COR-L47 (cell line): ENCODE measurements around the gene SLC7A11.

Experiments used
- DNase-seq: peaks from one replicate; lab custom pipeline; 2025; lab: John Stamatoyannopoulos, UW

SLC7A11 gene

DNA sequence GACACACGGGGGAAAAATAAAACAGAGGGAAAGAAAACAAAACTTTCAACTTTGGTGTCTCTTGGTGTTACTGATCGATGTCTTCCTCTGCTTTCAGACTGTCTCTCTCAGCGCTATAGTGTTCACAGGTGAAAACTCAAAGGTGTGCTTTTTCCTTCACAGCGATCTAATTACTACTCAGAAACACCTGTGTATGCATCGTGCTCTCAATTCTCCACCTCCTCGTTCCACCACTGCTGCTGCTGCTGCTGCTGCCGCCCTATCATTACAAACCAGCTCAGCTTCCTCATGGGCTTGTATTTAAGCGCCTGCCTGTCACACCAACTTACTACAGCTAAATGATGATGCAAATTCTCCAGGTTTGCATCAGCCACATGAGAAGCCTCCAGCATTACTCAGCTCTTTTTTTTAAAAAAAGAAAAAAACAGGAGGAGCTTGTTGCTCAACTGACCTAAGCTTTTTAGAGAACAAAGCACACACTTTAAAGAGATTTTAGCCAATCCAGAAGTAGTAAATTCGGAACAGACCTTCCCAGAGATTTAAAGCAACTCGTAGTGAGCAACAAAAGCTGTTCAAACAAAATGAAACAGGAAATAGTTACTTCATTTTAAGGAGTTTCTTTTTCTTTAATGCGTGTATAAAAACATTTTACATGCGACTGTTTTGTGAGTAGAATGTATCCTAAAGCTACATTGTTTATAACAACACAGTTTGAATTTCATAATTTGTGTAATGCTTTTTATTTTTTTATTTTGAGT lies at the start of gene SLC7A11:
Gene SLC7A11, minus strand, starts transcription at position 274 of the 758 bp plus-strand sequence. CDS start 280 bp downstream, outside the sequence.
- DNase-seq = peak; percentile 89

DNA sequence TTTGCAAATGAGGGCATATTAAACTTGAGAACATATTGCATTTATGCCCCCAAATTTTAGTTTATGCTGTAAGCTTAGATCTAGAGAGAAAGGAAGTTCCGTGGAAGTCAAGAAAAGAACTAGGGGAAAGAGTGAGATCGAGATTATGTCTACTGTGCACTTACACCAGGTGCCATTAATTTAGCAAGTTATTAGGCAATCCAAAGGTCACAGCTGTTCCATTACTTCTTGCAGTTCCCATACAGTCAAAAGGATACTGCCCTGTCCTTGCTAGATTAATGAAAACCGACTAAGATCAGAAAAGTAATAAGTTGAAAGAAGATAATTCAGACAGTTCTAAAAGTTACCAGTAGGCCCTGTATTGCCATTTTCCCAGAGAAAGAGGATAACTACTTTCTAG lies 49.3 kb upstream of the SLC7A11 start:
- no peak for DNase-seq

DNA sequence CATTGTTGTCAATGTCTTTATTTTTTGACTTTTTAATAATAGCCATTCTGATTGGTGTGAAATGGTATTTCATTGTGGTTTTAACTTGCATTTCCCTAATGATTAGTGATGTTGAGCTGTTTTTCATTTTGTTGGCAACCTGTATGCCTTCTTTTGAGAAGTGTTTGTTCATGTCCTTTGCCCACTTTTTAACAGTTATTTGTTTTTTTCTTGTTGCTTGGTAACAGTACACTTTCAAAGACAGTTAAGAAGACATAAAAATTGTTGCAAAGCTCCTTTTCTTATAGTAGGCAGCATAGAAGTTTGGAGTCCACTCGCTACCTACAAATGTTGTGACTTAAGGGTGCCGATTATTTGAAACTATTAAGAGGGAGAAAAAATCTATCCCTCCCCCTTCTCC lies 48.7 kb upstream of the SLC7A11 start:
- no peak for DNase-seq

DNA sequence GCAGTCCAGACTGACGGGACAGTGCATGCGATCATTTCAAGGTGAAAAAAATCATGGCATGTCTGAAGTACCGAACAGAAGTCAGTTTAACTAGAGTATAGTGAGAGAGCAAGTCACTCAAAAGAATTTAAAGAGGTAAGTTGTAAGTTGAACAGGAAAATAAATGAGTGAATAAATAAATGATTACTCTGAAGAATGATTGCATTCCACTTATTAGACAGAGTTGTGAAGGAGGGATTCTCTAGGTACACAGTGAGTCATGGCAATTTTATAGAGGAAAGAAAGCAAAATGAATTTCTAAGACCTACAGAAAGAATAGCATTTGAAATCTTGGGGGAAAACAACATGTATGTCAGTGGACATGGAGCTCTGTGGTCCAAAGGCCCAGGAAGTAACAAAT lies 37.1 kb upstream of the SLC7A11 start:
- DNase-seq = no peak

DNA sequence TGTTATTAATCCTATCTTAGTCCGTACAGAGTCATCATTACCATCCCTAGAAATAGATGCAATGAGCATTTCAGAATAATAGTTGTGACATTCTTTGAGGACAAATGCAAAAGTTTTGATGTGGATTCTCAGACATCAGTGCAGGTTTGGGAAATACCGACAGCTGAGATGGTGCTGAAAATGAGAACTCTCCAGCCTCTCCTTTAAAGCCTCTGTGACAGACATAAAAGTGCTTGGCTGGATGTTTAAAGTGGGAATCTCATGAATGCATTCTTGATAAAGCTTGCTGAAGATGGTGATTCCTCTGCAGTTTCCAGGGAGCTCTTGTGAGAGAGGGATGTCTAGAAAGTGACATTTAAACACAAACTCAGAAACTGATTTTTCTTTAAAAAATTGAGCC lies 35.0 kb upstream of the SLC7A11 start:
- no peak for DNase-seq

DNA sequence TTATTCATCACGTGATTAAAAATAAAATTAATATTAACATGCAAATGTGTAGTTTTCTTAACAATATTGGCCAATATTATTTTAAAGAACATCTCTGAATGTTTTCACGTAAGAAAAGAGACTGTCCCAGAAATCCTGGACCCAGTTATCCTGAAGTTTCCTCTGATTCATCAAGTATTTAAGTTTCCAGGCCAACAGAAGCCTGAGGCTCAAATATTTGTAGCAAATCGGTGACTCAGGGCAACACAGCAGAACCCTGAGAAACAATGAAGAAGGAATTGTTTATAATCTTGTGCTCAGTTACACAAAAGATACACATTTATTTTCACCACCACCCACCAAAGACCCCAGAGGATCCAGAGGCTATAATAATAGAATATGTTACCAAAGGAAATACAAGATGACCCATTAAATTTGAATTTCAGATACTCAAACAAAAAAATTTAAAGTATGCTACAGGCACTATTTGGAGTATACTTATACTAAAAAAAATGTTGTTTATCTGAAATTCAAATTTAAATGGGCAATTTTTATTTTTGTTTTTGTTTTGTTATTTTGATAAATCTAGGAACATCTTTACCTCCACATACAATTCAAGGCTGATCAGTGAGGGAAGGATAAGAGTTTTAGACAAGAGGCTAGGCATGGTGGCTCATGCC lies 33.9 kb upstream of the SLC7A11 start:
- DNase-seq = no peak

DNA sequence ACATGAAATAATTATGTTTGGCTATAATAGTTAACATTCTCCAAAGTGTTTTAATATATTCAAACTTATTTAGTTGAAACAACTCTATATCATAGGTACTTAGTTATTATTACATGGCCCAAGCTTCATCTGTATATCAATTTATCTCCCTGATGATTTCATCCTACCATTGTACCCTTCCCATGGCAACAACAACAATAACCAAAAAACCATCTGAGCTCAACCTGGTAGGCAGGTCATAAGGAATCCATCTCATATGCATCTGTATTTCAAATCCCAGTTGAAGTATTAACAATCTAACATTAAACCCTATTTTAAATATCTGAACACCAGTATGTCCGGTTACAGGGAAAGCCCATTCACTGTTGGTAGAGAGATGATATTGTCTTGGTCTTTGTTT lies 33.1 kb upstream of the SLC7A11 start:
- no peak for DNase-seq

DNA sequence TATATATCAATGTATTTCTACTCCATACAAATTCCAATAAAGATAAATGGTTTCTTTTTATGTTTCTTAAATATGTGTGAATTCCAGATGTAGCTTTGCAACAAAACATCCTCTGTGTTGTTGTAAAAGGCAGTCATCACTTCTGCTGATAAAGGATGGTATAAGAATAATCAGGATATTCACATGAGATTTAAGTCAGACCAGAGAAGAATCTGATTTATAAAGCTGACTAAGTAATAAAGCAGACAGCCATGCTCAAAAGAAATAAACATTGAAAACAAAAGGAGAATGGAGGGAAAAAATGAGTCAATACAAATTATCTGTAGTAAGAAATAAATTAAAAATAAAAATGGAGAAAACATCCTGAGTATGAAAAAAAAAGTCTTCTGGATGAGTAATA lies 27.0 kb upstream of the SLC7A11 start:
- no peak for DNase-seq

DNA sequence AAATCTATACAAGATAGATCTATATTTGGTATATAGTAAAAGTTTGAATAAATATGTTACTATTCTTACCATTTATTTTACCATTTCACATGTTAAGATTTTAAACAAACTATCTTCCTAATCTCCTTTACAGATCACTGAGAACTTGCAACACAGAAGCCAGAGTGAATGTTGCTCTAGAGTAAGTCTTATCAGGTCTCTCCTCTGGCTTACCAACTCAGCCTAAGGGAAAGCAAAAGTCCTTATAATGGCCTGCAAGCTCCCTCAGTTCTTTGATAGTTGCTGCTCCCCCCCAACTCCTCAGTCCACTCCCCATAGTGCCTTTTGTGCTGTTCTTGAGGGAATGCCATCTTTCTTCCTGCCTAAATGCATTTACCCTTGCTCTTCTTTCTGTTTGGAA lies 25.7 kb upstream of the SLC7A11 start:
- DNase-seq = no peak

DNA sequence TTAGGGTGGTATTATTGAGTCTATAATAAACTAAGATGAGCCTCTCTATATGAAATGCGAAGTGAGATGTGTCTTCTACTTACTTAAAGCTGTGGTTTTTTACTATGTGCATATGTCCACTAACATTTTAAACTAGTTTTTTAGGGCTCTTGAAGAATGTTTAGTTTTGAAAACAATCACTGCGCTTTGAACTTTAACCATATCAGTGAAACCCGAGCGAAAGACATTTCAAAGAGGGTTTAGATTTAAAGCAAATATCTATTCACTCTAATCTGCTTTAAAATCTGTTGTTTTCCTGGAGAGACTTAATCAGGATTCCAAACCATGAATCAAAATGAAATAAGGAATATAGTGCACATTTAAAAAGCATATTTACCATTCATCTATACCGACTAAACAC lies 24.8 kb upstream of the SLC7A11 start:
- DNase-seq = no peak

DNA sequence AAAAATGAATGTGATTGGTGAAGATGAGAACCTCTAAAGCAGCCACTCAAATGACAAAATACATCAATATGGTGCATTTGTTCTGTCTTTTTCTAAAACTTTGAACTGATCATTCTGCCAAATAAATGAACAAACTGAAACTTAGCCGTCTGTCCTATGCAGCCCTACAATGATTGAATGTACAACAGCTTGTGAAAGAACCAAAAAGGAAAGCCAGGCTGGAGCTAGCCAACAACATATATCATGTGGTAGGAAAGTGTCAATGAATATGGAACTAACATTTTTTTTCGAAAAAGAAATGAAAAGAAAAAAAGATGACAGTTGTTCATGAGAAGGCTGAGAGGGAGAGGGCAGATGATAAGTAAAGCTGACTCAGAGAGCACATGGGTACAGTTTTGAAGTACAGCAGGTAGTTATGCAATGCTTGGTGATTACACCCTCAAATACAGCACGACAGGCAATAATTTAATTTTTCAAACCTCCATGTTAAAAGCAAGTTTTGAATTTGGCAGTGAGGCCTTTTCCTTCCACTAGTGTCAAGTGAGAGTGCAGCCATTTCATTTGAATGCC lies 21.2 kb upstream of the SLC7A11 start:
- DNase-seq = no peak

DNA sequence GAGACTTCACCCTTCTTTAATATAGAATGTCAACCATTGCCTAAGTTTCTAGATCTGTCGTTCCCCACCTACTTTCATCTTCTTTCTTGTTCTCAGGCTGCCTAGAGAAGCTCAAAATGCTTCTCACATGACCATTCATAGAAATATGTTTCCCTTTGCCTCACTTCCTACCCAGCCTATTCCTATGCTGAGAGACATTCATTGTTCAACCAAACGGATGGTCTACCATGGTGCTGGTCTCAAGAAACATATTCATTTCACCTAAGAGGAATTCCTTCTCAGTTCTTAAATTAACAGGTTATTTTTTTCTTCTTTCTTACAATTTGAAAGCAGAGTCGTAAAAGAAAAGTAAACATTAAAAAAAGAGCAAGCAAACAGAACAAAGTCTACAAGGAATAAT lies 20.3 kb upstream of the SLC7A11 start:
- DNase-seq = no peak

DNA sequence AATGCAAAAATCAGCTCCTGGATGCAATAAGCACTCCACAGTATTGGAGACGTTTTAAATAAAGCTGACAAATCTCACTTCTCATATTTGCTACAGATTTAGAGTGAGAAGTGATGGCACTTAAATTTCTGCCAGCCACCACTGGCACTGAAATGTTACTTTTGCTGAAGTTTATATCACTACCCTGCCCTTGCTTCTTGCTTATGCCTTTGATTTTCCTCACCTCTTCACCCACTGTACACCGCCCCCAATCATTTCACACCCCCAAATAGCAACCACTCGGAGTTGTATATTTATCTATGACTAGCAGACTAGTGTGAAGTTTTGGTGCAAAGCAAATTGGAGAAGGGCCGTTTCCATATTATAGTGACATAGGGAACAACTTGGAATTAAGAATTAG lies 19.9 kb upstream of the SLC7A11 start:
- DNase-seq = no peak

DNA sequence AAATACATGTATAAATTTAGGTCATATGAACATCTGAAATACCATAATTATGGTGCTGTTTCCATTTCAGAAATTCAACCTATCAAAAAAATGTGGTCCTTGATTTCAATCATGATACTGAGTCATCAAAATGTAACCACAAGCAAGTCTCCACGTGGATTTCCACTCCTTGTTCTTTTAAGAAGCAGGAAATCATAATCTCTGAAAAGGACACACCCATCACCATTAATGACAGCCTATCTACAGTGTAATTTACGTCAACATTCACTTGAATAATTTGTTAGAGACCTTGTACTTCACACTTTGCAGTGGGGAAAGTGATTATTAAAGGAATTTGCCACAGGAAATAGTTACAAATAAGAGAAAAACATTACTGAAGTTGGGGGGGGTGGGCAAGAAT lies 17.7 kb upstream of the SLC7A11 start:
- no peak for DNase-seq

DNA sequence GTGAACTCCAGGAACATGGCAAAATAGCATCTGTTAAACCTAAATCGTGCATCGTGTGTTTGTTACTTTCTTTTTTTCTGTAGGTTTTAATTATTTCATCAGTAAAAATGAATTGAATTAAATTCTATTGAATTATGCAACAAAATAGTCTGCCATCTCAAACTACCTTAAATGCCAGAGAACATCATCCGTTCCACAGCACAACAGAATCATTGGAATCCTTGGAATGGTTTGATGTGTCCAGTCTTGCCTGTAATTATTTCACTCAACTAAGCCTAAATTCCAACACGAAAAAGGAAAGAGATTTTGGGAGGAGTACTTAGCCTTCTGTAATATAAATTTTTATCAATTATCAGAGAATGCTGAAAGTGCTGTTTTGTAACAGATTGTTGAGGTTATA lies 17.1 kb upstream of the SLC7A11 start:
- DNase-seq = no peak

DNA sequence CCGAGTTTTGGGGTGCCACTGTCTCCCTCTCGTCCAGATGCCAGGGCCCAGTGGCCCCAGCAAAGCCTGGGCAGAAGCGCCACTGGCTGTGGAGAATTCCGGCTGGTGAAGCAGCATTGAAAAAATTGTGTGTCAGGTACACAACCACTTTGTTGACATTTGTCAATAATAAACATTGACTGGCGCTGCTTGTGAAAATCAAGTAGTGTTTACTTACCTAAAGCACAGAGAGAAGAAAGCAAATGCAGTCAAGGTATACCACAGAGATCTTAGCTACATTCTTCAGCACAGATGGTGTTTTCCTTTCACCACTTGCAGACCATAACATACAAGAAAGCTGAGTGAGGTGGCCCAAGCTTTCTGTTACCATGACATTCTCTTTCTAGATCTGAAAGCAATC lies 14.5 kb upstream of the SLC7A11 start:
- DNase-seq = no peak

DNA sequence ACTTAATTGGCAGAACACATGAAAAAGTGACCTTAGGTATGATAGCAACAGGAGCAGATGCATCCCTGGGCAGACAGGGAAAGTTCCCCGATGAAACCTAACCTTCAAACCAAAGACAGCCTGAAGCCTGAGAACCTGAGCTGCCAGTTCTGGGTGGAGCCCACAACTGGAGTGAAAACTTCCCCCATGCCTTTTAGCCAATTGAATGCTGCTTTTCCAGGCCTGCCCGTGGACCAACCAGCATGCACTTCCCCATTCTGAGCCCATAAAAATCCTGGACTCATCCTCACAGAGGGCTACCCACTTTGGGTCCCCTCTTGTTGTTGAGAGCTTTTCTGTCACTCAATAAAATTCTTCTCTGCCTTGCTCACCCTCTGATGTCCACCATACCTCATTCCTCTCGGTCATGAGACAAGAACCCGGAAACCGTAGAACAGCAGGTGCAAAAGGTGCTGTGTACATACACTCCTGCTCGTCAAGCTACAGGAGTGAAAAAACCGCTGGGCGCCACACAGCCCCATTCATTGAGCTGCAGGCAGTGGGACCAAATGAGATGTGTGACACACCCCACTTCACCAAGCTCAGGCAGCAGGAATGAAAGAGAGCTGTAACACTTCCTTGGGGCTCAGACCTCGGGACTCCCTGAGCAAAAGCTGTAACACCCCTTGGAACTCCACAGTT lies 13.9 kb upstream of the SLC7A11 start:
- no peak for DNase-seq

DNA sequence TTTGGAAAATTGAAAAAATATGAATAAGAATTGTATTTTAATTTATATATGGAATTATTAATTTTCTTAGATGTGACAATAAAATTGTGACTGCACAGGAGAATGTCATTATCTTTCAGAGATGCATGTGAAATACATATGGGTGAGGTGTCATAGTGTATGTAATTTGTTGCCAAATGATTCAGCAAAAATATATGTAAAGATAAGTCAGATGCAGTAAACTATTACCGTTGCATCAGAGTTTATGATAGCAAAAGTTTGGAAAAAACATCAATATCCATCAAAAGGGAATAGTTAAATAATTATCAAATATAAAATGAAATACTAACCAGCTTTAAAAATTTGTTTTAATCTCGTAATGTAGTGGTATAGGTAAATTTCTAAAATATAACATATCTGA lies 10.4 kb upstream of the SLC7A11 start:
- DNase-seq = no peak

DNA sequence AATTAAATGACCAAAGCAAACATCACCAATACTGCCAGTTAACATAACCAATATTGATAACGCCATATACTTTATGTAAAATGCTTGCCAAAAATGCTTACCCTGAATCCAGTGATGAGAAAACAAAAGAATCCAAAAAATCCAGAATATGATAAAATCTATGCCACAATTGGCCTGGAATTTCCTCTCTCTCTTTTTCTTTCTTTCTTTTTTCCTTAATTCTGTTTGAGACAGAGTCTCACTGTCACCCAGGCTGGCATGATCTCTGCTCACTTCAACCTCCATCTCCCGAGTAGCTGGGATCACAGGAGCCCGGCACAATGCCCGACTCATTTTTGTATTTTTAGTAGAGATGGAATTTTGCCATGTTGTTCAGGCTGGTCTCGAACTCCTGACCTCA lies 9.8 kb upstream of the SLC7A11 start:
- no peak for DNase-seq

DNA sequence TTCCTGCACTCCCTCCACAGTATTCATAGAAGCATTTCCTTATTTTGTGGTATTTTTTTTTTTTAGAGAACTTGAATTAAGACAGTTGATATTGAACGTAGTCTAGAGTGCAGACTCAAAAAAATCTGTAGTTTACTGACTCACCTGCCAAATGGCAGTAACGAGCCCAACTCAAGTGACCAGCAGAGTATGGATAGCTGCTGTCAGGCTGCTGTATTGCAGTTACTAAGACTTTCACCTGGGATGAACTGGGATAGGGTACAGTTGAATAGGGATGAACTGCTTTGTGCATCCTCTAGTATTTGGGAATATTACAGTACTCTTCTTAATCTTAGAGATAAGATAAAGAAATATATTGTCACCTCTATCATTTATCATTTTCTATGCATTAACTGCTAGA lies 7.0 kb upstream of the SLC7A11 start:
- no peak for DNase-seq

DNA sequence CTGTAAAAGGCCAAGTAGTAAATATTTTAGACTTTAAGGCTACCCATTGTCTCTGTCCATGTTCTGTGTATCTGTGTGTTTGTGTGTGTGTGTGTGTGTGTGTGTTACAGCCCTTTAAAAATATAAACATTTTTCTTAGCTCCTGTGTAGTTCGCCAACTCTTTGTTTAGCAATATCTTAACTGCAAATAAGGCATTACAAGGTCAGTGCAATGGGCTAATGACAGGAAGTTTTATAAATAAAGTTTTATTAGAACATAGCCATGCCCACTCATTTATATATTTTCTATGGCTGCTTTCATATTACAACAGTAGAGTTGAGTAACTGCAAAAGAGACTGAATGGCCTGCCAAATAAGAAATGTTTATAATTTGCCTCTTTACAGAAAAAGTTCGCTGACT lies 5.9 kb upstream of the SLC7A11 start:
- DNase-seq = no peak

DNA sequence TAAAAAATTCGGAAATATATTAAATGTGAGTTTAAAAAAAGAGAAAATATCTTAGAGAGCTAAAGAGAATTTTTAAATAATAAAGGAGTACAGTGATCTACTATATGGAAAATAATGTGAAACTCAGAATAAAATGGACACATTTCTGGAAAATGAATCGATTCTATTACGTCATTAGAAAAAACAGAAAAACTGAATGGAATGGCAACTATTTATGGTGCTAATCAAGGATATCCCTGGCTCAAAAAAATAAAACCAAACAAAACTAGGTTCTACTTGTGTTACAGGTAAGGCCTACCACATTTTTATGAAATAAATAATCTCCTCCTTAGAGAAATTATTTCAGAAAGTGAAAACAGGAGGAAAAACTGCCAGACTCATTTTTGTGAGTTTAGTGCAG lies 5.5 kb upstream of the SLC7A11 start:
- DNase-seq = no peak

DNA sequence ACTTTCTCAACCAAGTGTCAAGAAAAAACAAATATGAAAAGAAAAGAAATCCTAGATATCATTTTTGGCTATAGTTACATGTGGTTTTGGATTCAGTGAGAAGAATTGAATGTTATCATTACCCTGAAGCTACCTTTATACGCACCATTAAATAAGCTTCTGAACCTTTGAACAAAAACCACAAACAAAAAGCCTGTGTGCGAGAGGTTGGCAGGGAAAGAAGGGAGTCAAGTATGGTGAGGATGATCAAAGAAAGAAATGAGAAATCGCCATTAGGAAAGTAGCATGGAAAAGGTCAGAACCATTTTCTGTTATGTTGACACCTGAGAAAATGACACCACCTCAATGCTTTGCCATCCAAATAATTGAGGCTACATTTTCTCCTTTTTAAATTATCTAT lies 1.2 kb upstream of the SLC7A11 start:
- DNase-seq = no peak
